ENCODE measurements around the gene FBLN1. TPM values are rescaled to one million over a fixed set of nuclear protein-coding genes. Genes with fewer than 3 reads are reported as not detected.

FBLN1 gene
- total and polyA plus RNA-seq, 2 of the 8 experiments (the other 6 are each of a cell fraction or from before 2014, with no cell fraction given): 159 to 168 TPM

DNA sequence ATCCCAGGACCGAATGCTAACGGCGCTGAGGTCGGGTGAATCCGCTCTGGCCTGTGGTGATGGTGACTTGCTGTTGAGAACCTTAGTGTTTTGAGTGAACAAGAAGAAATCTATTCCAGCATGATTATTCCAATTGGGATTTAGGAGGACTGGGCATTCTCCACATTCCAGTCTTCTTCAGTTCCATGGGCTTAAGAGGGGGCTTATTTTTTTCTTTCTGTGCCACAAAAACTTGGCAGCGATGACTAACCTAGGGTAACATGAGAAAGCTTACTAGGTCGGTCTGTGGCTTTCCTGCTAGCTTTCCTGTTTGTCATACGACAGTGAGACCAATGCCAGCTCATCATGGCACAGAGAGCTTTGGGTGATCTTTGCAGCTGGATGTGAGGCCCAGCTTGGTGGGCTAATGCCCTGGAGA lies 106.1 kb downstream of the FBLN1 start:
- ChIA-PET CTCF (ENCODE audit: partially characterized antibody) (interaction anchor here (0.8 kb wide), 2 partner anchors 124 to 147 kb away, joined by 3 read pairs; no protein-coding TSS in a partner anchor), POLR2A (ENCODE audit: partially characterized antibody) (interaction anchor here (2.3 kb wide), 1 partner anchor 19 kb away, joined by 7 read pairs; no protein-coding TSS in a partner anchor)
- Histone ChIP-seq H3K56ac (replicated peaks; ENCODE audit: insufficient read length, low read depth, low read length) (no peak overlapping the region), H4K8ac (ENCODE audit: extremely low read depth, insufficient read depth, low read length) (no peak overlapping the region), H3K23me2 (ENCODE audit: low read depth, low read length) (no peaks in the 10 kb centered on the region), H3K23ac (ENCODE audit: insufficient read length) (no peak overlapping the region), H3K4me2 (ENCODE audit: insufficient read depth in 1 of 2, low read depth in 2 of 2, low read length in 2 of 2) (no peak overlapping the region), H3K9ac (replicated peaks in 1 of 4; ENCODE audit: extremely low read depth in 1 of 4, low read depth in 3 of 4, low read length in 3 of 4) (no peak overlapping the region), H3K4ac (replicated peaks; ENCODE audit: insufficient read length, low read depth, low read length) (no peak overlapping the region), H3K79me2 (ENCODE audit: control insufficient read depth in 1 of 2, insufficient read depth in 2 of 2, low read length in 2 of 2) (no peaks in the 10 kb centered on the region), H3K14ac (ENCODE audit: insufficient read length) (no peak overlapping the region), H2AK5ac (ENCODE audit: low read depth, low read length) (no peak overlapping the region), H3K18ac (ENCODE audit: extremely low read depth, low read length) (no peak overlapping the region), H3K27me3 (replicated peaks in 1 of 4; ENCODE audit: control insufficient read depth in 3 of 4, extremely low read depth in 1 of 4, insufficient read depth in 3 of 4, low read length in 3 of 4) (no peaks in the 10 kb centered on the region), H3K36me3 (ENCODE audit: control insufficient read depth in 2 of 4, insufficient read depth in 4 of 4, low read length in 3 of 4) (no peaks in the 10 kb centered on the region), H2BK120ac (replicated peaks; ENCODE audit: low read depth, low read length) (no peak overlapping the region), H3K4me3 (ENCODE audit: extremely low read depth in 1 of 4, insufficient read depth in 2 of 4, low read depth in 3 of 4, low read length in 4 of 4) (no peak overlapping the region), H4K91ac (replicated peaks; ENCODE audit: insufficient read length, low read length) (no peak overlapping the region), H2BK5ac (ENCODE audit: low read depth, low read length) (no peak overlapping the region), H4K20me1 (replicated peaks in 1 of 2; ENCODE audit: control insufficient read depth in 1 of 2, insufficient read depth in 2 of 2, low read length in 2 of 2) (no peaks in the 10 kb centered on the region), H2AFZ (ENCODE audit: low read length) (no peak overlapping the region), H2BK15ac (ENCODE audit: low read length) (no peak overlapping the region), H2BK12ac (ENCODE audit: low read depth, low read length) (no peak overlapping the region), H2BK20ac (ENCODE audit: low read length) (no peak overlapping the region), H3K9me3 (ENCODE audit: insufficient read depth in 2 of 2, low read depth in 1 of 2, low read length in 1 of 2) (no peaks in the 10 kb centered on the region), H3K4me1 (replicated peaks in 1 of 4; ENCODE audit: control insufficient read depth in 3 of 4, insufficient read depth in 4 of 4, low read length in 3 of 4) (no peaks in the 10 kb centered on the region; a peak in 1 of 7 replicates), H3K79me1 (ENCODE audit: low read depth, low read length) (no peaks in the 10 kb centered on the region), H3K27ac (ENCODE audit: low read depth, low read length) (no peak overlapping the region), H4K5ac (ENCODE audit: insufficient read length, low read depth, low read length) (no peak overlapping the region)
- 89% methylated on average over 8 of the region's 8 CpGs; no CpG with 5 or more reads in 1 of the 2 experiments for WGBS, 2 experiments (ENCODE audit: extremely low coverage in 1 of 2, insufficient coverage in 1 of 2, insufficient read length in 1 of 2, insufficient replicate concordance in 2 of 2, low coverage in 1 of 2, low lambda C conversion rate in 2 of 2, missing lambda C conversion rate in 1 of 2)
- FAIRE-seq (peak; percentile 36), DNase-seq (ENCODE audit: low read depth in 1 of 2, low spot score in 2 of 2) (no peak)
- no peak for TF ChIP-seq NRF1 (IDR thresholded peaks at IDR 0.05; ENCODE audit: low read depth, low read length)
- TF ChIP-seq RAD21 (IDR thresholded peaks at IDR 0.05 in 1 of 2, conservative IDR thresholded peaks at IDR 0.05 in 1 of 2; ENCODE audit: low read depth in 2 of 2, low read length in 2 of 2): no peak
- no peak for TF ChIP-seq POU5F1 (IDR thresholded peaks at IDR 0.05; ENCODE audit: low read depth, low read length)
- TF ChIP-seq, protein P1, sequence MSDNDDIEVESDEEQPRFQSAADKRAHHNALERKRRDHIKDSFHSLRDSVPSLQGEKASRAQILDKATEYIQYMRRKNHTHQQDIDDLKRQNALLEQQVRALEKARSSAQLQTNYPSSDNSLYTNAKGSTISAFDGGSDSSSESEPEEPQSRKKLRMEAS (IDR thresholded peaks at IDR 0.05): no peak
- no peak for TF ChIP-seq CBX5 (IDR thresholded peaks at IDR 0.05; ENCODE audit: low read depth, low read length)
- TF ChIP-seq CREB1 (IDR thresholded peaks at IDR 0.05): no peak
- TF ChIP-seq SP2 (IDR thresholded peaks at IDR 0.05; ENCODE audit: low read length): no peak
- no peak for TF ChIP-seq SP1 (IDR thresholded peaks at IDR 0.05; ENCODE audit: low read depth, low read length)
- TF ChIP-seq, protein P2, sequence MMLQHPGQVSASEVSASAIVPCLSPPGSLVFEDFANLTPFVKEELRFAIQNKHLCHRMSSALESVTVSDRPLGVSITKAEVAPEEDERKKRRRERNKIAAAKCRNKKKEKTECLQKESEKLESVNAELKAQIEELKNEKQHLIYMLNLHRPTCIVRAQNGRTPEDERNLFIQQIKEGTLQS (IDR thresholded peaks at IDR 0.05; ENCODE audit: insufficient read depth, low read depth, low read length): no peak
- TF ChIP-seq KDM4A (IDR thresholded peaks at IDR 0.05; ENCODE audit: low read depth, low read length, severe bottlenecking): no peak
- TF ChIP-seq RFX5 (IDR thresholded peaks at IDR 0.05; ENCODE audit: borderline replicate concordance, low read depth, low read length): no peak

Data from H1 (cell line).